Mammary epithelial cell (primary cell): ENCODE measurements around the gene TBP.

Experiments used
- CTCF ChIP-seq, 2 donors: IDR thresholded peaks in 1 of 2; conservative IDR thresholded peaks in 1 of 2; 2 replicates each; pipeline ENCODE4 v1.5.1; 2011 to 2012; ENCODE audit warnings: inconsistent platforms in 2 of 2, low read length in 2 of 2, mild to moderate bottlenecking in 2 of 2, control low read depth in 1 of 2, low read depth in 1 of 2; ENCODE audit not compliant: insufficient read depth in 1 of 2; ENCODE audit errors: extremely low read depth in 1 of 2
- EZH2 ChIP-seq: IDR thresholded peaks from 2 replicates; pipeline ENCODE4 v1.6.1; 2012; ENCODE audit warnings: low read length, inconsistent platforms, borderline replicate concordance

- TF ChIP-seq CTCF (conservative IDR thresholded peaks at IDR 0.05 in 1 of 2, IDR thresholded peaks at IDR 0.05 in 1 of 2; ENCODE audit: extremely low read depth in 1 of 2, insufficient read depth in 1 of 2, low read depth in 1 of 2, low read length in 2 of 2) (no peak), EZH2 (no peak)
These were observed 28.4 kb upstream of the TBP start for GRCh38 chr6:170525795-170526194.
